SK-N-MC (cell line): ENCODE measurements around the gene WNT5B.

Experiments used
- EZH2 ChIP-seq: fragments of 200-600 bp; sonication (generic); IDR thresholded peaks from one replicate; pipeline ENCODE4 v1.6.1; 2017; ENCODE audit warnings: antibody characterized with exemption
- POLR2AphosphoS5 ChIP-seq: IDR thresholded peaks from 2 replicates; pipeline ENCODE4 v1.6.1; 2012; ENCODE audit warnings: mild to moderate bottlenecking, low read depth, low read length, borderline replicate concordance

DNA sequence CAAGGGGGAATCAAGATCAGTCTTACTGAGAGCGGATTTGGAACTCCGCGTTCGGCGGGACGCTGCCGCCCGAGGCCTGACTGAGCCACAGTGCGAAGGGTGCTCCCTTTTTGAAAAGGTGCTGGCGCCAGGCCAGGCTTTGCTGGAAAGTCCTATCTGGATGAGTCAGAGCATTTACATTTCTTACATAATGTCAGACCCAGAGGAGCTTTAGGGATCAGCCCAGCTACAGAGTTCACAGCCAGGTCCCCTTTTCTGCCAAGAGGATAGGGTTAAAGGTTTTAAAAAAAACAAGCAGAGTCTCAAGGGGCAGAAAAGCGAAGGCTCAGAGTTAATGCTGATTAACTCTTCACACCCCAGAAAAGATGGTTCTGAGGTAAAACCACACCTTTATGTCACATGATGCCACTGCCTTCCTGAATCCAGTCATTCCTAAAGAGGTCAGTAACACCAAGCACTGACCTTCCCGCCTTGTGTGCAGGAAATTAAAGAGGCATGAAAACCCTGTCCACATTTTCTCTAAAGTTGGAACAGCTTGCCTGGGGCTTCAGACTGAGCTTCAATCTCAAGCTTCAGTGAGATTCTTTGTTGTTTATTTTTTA, 22.9 kb upstream of the WNT5B start:
- no peak for TF ChIP-seq EZH2
- TF ChIP-seq POLR2AphosphoS5: no peak
